ENCODE data around the gene HOXB2. TPM values are rescaled to one million over a fixed set of nuclear protein-coding genes. Genes with fewer than 3 reads are reported as not detected.

HOXB2 gene
- total RNA-seq, 4 donors from 2014 or later = 9.2 to 24.2 (median 17.1) TPM

DNA sequence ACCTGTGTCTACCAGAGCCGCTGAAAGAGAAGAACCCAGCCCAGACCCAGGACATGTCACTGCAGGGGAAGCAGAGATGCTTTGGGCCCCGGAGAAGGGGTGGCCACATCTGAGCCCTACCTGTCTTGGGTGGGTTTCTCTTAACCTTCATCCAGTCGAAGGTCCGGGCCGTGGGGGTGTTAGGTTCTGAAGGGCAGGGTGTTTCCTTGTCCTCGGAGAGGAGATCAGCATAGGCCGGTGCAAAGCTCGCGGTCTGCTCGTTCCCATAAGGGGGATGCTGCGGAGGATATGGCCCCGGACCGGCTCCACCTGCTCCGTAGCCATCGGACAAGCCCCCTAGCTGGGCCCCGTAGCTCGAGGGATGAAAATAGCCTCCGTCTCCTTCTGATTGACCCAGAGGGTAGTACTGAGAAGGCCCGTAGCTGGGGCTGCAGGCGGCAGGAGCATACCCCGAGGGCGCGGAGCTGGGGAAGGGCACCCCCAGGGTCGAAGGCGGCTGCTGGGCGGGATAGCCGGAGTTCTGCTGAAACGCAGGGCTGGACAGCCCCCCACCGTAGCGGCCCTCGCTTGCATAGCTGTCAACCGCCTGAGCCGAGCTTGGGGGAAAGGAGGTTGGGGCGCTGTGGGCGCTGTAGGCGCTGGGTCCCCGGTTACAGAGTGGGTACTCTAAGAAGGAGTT lies 14.6 kb downstream of the HOXB2 start:
- Histone ChIP-seq H3K4me1 (peaks cover 7 to 35% (median 9%) of the 10 kb centered on the region in 3 donors), H3K9me3 (no peaks in the 10 kb centered on the region), H3K27me3 (peaks cover 0 to 48% (median 2%) of the 10 kb centered on the region in 4 donors), H3K36me3 (no peaks in the 10 kb centered on the region), H3K27ac (peak overlapping the region in 3 of 4 donors; percentile 60 to 83 (median 82)), H3K4me3 (no peak overlapping the region)
- no peak for DNase-seq
- 77 to 89% methylated on average over 5 to 7 of the region's 37 CpGs for WGBS, 2 donors
- intact Hi-C loops (cut with DNase I) = no loop called here
- TF ChIP-seq, protein P1, sequence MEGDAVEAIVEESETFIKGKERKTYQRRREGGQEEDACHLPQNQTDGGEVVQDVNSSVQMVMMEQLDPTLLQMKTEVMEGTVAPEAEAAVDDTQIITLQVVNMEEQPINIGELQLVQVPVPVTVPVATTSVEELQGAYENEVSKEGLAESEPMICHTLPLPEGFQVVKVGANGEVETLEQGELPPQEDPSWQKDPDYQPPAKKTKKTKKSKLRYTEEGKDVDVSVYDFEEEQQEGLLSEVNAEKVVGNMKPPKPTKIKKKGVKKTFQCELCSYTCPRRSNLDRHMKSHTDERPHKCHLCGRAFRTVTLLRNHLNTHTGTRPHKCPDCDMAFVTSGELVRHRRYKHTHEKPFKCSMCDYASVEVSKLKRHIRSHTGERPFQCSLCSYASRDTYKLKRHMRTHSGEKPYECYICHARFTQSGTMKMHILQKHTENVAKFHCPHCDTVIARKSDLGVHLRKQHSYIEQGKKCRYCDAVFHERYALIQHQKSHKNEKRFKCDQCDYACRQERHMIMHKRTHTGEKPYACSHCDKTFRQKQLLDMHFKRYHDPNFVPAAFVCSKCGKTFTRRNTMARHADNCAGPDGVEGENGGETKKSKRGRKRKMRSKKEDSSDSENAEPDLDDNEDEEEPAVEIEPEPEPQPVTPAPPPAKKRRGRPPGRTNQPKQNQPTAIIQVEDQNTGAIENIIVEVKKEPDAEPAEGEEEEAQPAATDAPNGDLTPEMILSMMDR (IDR thresholded peaks at IDR 0.05) = no peak
- TF ChIP-seq POLR2A (IDR thresholded peaks at IDR 0.05) = no peak

DNA sequence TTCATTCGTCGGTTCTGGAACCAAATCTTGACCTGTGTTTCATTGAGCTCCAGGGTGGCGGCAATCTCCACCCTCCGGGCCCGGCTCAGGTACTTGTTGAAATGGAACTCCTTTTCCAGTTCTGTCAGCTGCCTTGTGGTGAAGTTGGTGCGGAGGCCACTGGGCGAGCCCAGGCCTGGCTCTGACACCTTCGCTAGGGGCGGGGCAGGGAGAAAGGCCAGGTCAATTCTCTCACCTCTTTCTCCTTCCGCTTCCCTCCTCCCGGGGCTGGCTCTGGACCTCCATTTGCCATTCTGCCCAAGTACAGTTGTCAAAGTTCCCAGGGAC lies 15.3 kb downstream of the HOXB2 start:
- no peaks in the 10 kb centered on the region for H3K9me3 ChIP-seq
- H3K27ac ChIP-seq = peak overlapping the region; percentile 60 to 83 (median 77)
- peaks cover 7 to 35% (median 9%) of the 10 kb centered on the region in 3 donors for H3K4me1 ChIP-seq
- intact Hi-C loops (cut with DNase I) = no loop called here
- peak overlapping the region in 1 of 4 donors; percentile 17 for H3K4me3 ChIP-seq
- no peak for DNase-seq
- peaks cover 0 to 55% (median 2%) of the 10 kb centered on the region in 4 donors for H3K27me3 ChIP-seq
- TF ChIP-seq POLR2A (IDR thresholded peaks at IDR 0.05) = no peak
- TF ChIP-seq, protein P1 (IDR thresholded peaks at IDR 0.05) = no peak
- 27 to 40% methylated on average over 2 to 5 of the region's 11 CpGs for WGBS, 2 donors
- H3K36me3 ChIP-seq = no peaks in the 10 kb centered on the region

DNA sequence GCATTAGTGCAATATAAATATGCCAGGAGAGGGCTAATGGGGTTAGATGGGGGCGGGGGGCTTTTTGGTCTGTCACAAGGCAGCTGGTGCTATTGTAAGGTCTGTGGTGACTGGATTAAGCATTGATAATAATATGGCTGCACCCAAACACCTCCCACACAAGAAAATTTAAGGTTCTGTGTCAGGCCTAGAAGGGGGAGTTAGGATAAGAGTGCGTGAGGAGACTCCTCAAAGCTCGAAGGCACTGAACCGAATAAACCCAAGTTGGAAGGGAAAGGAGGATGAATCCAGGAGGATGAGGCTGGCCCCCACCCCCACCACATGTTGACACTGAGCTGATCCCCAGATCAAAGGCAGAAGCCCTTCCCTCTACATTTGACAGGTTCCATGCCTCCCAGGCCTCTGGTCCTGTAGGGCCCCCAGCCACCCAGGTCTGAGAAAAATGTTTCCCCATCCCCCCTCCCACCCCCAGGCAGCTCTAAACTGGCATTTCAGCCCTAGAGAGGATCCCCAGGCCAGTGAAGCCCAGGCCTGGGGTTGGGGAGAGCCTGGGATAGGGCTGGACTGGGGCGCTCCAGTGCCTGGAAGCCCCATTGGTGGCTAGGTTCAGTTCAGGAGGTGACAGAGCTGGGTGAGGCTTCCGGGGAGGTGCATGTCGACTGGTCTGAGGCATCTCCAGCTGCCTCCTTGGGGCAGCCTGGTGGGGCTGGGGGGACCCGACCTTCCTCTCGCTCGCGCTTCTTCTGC lies 15.8 kb downstream of the HOXB2 start:
- H3K27ac ChIP-seq = peak overlapping the region; percentile 60 to 83 (median 77)
- H3K9me3 ChIP-seq = no peaks in the 10 kb centered on the region
- H3K4me3 ChIP-seq = peak overlapping the region in 1 of 4 donors; percentile 17
- H3K27me3 ChIP-seq = peaks cover 0 to 60% (median 2%) of the 10 kb centered on the region in 4 donors
- intact Hi-C loops (cut with DNase I) = no loop called here
- 81 to 85% methylated on average over 4 to 8 of the region's 11 CpGs for WGBS, 2 donors
- TF ChIP-seq, protein P1 (IDR thresholded peaks at IDR 0.05) = no peak
- no peak for TF ChIP-seq POLR2A (IDR thresholded peaks at IDR 0.05)
- DNase-seq = no peak
- H3K4me1 ChIP-seq = peaks cover 7 to 35% (median 9%) of the 10 kb centered on the region in 3 donors
- no peaks in the 10 kb centered on the region for H3K36me3 ChIP-seq

DNA sequence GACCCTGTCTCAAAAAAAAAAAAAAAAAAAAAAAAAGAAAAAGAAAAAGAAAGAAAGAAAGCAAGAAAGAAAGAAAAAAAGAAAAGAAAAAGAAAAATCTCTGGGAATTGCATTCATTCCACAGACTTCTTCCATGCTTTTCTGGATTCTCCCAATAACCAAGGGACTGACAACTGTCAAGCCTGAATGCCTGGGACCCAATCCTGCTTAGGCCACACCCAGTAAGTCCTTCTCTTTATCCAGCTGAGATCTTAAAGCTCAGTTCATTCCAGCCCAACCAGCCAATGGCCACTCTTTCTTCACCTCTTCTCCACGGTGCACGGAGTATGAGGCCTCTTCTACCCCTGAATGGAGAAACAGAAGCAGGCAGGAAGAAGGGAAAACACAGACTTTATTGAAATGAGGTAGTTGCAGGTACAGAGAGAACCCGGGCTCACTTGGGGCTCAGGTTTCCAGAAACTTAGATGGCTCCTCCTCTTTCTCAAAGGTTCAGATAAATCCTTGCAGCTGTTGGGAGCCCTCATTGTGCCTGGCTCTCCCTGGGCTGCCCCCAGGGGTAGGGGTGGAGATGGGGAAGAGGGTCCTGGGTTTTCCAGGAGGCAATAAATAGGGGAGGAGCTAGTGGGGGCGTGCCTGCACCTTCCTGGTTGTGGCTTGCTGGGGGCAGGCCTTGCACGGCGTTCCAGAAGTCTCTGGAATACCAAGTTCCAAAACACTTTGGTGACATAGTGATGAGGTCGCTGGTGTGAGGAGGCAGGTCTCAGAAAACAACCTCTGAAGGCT lies 16.6 kb downstream of the HOXB2 start:
- Histone ChIP-seq H3K36me3 (no peaks in the 10 kb centered on the region), H3K4me1 (peaks cover 7 to 35% (median 9%) of the 10 kb centered on the region in 3 donors), H3K27me3 (peaks cover 0 to 68% (median 2%) of the 10 kb centered on the region in 4 donors), H3K9me3 (no peaks in the 10 kb centered on the region), H3K4me3 (no peak overlapping the region), H3K27ac (peak overlapping the region in 2 of 4 donors; percentile 82 to 83)
- 53 to 63% methylated on average over 5 to 7 of the region's 7 CpGs for WGBS, 2 donors
- intact Hi-C loops (cut with DNase I) = no loop called here
- DNase-seq = no peak
- TF ChIP-seq, protein P1 (IDR thresholded peaks at IDR 0.05) = no peak
- no peak for TF ChIP-seq POLR2A (IDR thresholded peaks at IDR 0.05)

All from esophagus squamous epithelium (tissue), 5 donors.